Breast epithelium (tissue), 4 donors: Measurements from ENCODE around the gene TMTC1. TPM values are rescaled to one million over a fixed set of nuclear protein-coding genes. Genes with fewer than 3 reads are reported as not detected.

ENCODE experiments used
- DNase-seq, 2 donors: peaks; one replicate each; pipeline ENCODE4 v3.0.0-alpha.2; 2019; ENCODE audit warnings: low spot score in 2 of 2
- H3K27ac ChIP-seq, 2 donors: fragments of 200-600 bp; sonication (generic) in 1 of 2; one replicate each; pipeline ENCODE4 v1.5.1; 2016 to 2019; ENCODE audit warnings: mild to moderate bottlenecking in 1 of 2
- H3K27me3 ChIP-seq, 2 donors: fragments of 200-600 bp; sonication (generic) in 1 of 2; one replicate each; pipeline versions ENCODE4 v1.5.1 to v1.6.0; 2017 to 2019; ENCODE audit warnings: control low read depth in 1 of 2, mild to moderate bottlenecking in 1 of 2
- H3K36me3 ChIP-seq: fragments of 200-600 bp; one replicate; pipeline ENCODE4 v1.5.1; 2019
- H3K4me1 ChIP-seq, 2 donors: fragments of 200-600 bp; sonication (generic); one replicate each; pipeline ENCODE4 v1.5.1; 2016 to 2019; ENCODE audit warnings: control low read depth in 1 of 2
- H3K4me3 ChIP-seq, 3 donors: fragments of 200-600 bp; sonication (generic); 1 replicate in 2 of 3; 2 replicates in 1 of 3; pipeline ENCODE4 v1.5.1; 2016 to 2019; ENCODE audit warnings: mild to moderate bottlenecking in 3 of 3, moderate library complexity in 2 of 3
- H3K9me3 ChIP-seq, 2 donors: fragments of 200-600 bp; sonication (generic) in 1 of 2; one replicate each; pipeline ENCODE4 v1.5.1; 2016 to 2019; ENCODE audit warnings: control low read depth in 1 of 2
- POLR2A ChIP-seq: fragments of 450-650 bp; IDR thresholded peaks from one replicate; pipeline ENCODE4 v1.6.1; 2016; ENCODE audit warnings: antibody characterized with exemption, mild to moderate bottlenecking, moderate library complexity
- POLR2AphosphoS5 ChIP-seq, 3 donors: sonication (generic); formaldehyde crosslinking; IDR thresholded peaks; one replicate each; pipeline ENCODE4 v1.6.1; 2017; ENCODE audit warnings: antibody characterized with exemption in 3 of 3
- intact Hi-C: fragments of 100-400 bp; cut with DNase I; formaldehyde crosslinking; loops from one replicate; pipeline ENCODE4 v1.15.1; 2023; ENCODE audit warnings: low total_unique reads
- total RNA-seq, 3 donors: library from RNA; depleted of rRNA; stranded (reverse); fragments of >200 nt; gene quantifications; one replicate each; pipeline ENCODE4 v1.1.0, GENCODE V29; 2016
- TF ChIP-seq, protein P1 (sequence below), 3 donors: fragments of 450-650 bp; IDR thresholded peaks; one replicate each; pipeline ENCODE4 v1.5.1; 2016 to 2017; ENCODE audit warnings: antibody characterized with exemption in 3 of 3, mild to moderate bottlenecking in 3 of 3, moderate library complexity in 3 of 3

TMTC1 gene
- total RNA-seq, 3 donors from 2014 or later = 49.9 to 87.2 (median 71.8) TPM

DNA sequence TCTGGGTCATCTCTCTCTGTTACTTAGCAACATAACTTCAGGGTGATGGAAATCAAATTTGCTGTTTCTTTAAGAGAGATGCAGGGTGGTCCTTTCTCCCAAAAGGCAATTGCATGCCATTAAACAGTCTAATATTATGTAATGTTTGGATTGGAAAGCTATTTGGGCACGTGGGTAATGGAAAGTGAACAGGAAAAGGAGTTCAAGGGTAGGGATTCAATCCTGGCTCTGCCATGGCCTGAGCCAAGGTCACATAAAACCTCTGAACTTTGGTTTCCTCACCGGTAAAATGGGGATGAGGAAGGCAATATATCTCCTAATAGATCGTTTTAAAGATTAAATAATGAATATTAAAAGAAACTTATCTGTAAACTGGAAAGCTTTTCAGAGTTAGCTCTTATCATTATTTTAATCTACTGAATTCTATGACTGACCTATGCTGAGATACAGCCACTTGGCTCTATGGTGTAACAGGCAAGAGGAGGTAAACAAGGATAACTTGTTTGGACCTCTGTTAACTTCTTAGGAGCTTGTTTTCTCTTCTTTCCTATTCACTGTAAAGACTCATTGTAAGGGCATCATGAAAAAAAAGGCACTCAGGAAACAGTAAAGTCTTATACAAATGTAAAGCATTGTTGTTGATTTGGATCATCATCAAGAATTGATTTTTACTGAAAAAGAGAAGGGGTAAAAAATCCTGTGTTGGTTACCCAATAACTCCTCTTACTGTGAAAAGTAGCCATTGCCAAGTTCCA, 230.6 kb downstream of the TMTC1 start:
- TF ChIP-seq POLR2AphosphoS5 (IDR thresholded peaks at IDR 0.05) (no peak), POLR2A (no peak)
- TF ChIP-seq, protein P1, sequence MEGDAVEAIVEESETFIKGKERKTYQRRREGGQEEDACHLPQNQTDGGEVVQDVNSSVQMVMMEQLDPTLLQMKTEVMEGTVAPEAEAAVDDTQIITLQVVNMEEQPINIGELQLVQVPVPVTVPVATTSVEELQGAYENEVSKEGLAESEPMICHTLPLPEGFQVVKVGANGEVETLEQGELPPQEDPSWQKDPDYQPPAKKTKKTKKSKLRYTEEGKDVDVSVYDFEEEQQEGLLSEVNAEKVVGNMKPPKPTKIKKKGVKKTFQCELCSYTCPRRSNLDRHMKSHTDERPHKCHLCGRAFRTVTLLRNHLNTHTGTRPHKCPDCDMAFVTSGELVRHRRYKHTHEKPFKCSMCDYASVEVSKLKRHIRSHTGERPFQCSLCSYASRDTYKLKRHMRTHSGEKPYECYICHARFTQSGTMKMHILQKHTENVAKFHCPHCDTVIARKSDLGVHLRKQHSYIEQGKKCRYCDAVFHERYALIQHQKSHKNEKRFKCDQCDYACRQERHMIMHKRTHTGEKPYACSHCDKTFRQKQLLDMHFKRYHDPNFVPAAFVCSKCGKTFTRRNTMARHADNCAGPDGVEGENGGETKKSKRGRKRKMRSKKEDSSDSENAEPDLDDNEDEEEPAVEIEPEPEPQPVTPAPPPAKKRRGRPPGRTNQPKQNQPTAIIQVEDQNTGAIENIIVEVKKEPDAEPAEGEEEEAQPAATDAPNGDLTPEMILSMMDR (IDR thresholded peaks at IDR 0.05) = no peak
- H3K27me3 ChIP-seq = no peaks in the 10 kb centered on the region
- H3K36me3 ChIP-seq = no peaks in the 10 kb centered on the region
- no peak for DNase-seq
- no peaks in the 10 kb centered on the region for H3K9me3 ChIP-seq
- intact Hi-C loops = no loop called here
- no peak overlapping the region for H3K4me3 ChIP-seq
- no peaks in the 10 kb centered on the region for H3K4me1 ChIP-seq
- H3K27ac ChIP-seq = peak overlapping the region in 1 of 2 donors; percentile 30

DNA sequence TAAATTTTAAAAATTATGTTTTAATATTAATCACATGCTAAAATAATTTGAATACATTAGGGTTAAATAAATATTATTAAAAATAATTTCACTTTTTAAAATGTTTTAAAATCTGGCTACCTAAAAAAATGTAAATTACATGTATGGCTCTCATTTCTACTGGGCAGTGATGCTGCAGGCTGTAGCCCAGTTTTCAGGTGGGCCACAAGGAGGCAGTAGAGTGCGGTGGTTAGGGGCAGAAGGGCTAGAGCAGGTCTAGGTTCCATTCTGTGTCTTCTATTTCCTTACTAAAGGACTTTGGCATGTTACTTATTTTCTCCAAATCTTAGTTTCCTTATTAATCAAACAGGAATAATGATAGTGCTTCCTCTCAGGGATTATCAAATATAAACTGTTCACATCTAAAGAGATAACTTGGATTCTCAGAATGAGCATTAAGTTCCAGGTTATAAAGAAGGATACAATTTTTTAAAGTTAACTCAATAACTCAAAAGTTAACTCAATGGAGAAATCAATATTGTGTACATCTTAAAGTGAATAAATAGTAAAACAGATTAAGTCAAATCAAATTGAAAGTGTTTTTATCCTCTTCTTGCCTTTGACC, 231.3 kb downstream of the TMTC1 start:
- peak; percentile 21 to 58 for DNase-seq
- Histone ChIP-seq H3K36me3 (no peaks in the 10 kb centered on the region), H3K27ac (peak overlapping the region in 1 of 2 donors; percentile 30), H3K4me1 (no peaks in the 10 kb centered on the region), H3K4me3 (no peak overlapping the region), H3K27me3 (no peaks in the 10 kb centered on the region), H3K9me3 (no peaks in the 10 kb centered on the region)
- TF ChIP-seq, protein P1 (IDR thresholded peaks at IDR 0.05) = peak in 2 of 3 donors; percentile 56 to 63
- TF ChIP-seq POLR2A (no peak), POLR2AphosphoS5 (IDR thresholded peaks at IDR 0.05) (no peak)
- intact Hi-C loops = no loop called here

DNA sequence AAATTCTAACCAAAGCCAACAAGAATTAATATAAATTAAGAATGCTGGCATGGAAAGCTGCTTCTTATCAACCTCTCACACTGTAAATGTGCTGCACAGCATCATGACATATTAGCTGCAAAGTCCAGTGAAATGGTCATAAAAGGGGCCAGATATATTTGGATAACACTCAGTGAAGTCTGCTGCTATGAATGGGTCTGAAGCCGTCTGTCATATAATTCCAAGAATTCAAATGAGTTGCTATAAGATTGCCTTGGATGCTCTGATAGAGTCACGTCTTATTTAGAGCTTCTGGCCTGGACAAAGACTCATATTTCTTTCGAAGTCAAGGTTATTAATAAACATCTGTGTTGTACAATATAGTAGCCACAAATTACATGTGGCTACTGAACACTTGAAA, 231.9 kb downstream of the TMTC1 start:
- no peak for DNase-seq
- TF ChIP-seq POLR2AphosphoS5 (IDR thresholded peaks at IDR 0.05) (no peak), POLR2A (no peak)
- TF ChIP-seq, protein P1 (IDR thresholded peaks at IDR 0.05) = no peak
- Histone ChIP-seq H3K27ac (no peak overlapping the region), H3K4me3 (no peak overlapping the region), H3K27me3 (no peaks in the 10 kb centered on the region), H3K36me3 (no peaks in the 10 kb centered on the region), H3K9me3 (no peaks in the 10 kb centered on the region), H3K4me1 (no peaks in the 10 kb centered on the region)
- intact Hi-C loops = no loop called here

DNA sequence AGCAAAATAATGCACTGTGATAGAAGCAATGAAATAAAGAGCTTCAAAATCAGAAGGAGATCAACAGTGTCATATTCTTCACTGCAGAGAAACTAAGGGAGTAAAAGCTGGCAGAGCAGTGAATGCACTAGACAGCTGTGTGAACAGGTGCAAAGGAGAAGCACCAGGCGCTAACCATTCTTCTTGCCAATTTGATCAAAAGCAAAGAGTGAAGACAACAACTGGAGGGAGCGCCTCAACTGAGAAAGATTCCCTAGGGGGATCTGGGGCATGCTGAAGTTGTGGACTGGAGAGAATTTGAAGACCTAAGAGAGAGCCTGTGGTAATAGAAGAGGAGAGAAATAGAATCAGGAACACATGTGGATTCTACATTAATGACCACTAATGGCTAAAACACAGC, 235.9 kb downstream of the TMTC1 start:
- TF ChIP-seq, protein P1 (IDR thresholded peaks at IDR 0.05) = no peak
- H3K36me3 ChIP-seq = no peaks in the 10 kb centered on the region
- intact Hi-C loops = no loop called here
- H3K27ac ChIP-seq = no peak overlapping the region
- no peaks in the 10 kb centered on the region for H3K27me3 ChIP-seq
- no peaks in the 10 kb centered on the region for H3K9me3 ChIP-seq
- H3K4me3 ChIP-seq = no peak overlapping the region
- no peak for DNase-seq
- H3K4me1 ChIP-seq = no peaks in the 10 kb centered on the region

DNA sequence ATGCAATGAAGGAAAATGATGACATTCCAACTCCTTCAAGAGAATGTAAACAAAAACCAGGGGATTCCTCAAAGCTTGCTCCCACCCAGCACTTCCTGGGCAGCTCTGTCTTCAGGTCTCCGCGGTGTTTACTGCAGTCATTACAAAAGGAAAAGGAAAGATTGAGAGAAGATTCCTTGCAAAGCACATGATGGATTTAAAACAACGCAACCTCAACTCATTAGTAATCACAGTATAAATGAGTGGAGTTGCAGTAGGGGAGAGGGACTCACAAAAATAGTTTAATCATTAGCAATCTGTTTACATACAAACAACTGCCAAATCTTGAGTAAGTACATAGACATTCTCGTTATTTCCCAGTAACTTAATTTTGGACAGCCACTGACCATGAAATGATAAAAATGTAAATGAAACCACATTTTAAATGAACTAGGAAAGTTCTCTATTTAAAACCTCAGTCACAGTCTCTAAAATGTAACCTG, 236.6 kb downstream of the TMTC1 start:
- no peaks in the 10 kb centered on the region for H3K36me3 ChIP-seq
- TF ChIP-seq, protein P1 (IDR thresholded peaks at IDR 0.05) = no peak
- no peak for TF ChIP-seq POLR2AphosphoS5 (IDR thresholded peaks at IDR 0.05)
- no peak for TF ChIP-seq POLR2A
- no peak overlapping the region for H3K4me3 ChIP-seq
- no peak overlapping the region for H3K27ac ChIP-seq
- H3K27me3 ChIP-seq = no peaks in the 10 kb centered on the region
- intact Hi-C loops = no loop called here
- H3K4me1 ChIP-seq = no peaks in the 10 kb centered on the region
- no peak for DNase-seq
- H3K9me3 ChIP-seq = no peaks in the 10 kb centered on the region
